DOHH2 (cell line): ENCODE results near the gene CD63.

Source experiments
- EZH2phosphoT487 ChIP-seq: fragments of 200-600 bp; sonication (generic); IDR thresholded peaks from 2 replicates; pipeline ENCODE4 v1.6.1; 2017; ENCODE audit warnings: borderline replicate concordance, mild to moderate bottlenecking, antibody characterized with exemption, low read length, moderate library complexity, mixed read lengths
- TF ChIP-seq, protein P1 (sequence below): fragments of 200-600 bp; sonication (generic); IDR thresholded peaks from one replicate; pipeline ENCODE4 v1.5.1; 2014; ENCODE audit warnings: antibody characterized with exemption, mild to moderate bottlenecking, low read depth, low read length; ENCODE audit not compliant: poor library complexity, severe bottlenecking

DNA sequence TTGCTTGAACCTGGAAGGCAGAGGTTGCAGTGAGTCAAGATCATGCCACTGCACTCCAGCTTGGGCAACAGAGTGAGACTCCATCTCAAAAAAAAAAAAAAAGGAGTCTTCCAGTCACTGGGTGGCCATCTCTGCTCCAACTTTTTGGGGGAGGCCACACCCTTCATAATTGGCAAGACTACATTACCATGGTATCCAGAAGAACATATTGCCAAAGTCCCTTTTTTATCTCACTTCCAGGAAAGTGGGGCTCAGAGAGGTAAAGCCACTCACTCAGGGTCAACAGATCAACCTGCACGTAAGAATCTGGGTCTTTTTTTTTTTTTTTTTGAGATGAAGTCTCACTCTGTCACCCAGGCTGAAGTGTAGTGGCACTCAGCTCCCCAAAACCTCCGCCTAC is 5.0 kb upstream of the CD63 start:
- TF ChIP-seq, protein P1, sequence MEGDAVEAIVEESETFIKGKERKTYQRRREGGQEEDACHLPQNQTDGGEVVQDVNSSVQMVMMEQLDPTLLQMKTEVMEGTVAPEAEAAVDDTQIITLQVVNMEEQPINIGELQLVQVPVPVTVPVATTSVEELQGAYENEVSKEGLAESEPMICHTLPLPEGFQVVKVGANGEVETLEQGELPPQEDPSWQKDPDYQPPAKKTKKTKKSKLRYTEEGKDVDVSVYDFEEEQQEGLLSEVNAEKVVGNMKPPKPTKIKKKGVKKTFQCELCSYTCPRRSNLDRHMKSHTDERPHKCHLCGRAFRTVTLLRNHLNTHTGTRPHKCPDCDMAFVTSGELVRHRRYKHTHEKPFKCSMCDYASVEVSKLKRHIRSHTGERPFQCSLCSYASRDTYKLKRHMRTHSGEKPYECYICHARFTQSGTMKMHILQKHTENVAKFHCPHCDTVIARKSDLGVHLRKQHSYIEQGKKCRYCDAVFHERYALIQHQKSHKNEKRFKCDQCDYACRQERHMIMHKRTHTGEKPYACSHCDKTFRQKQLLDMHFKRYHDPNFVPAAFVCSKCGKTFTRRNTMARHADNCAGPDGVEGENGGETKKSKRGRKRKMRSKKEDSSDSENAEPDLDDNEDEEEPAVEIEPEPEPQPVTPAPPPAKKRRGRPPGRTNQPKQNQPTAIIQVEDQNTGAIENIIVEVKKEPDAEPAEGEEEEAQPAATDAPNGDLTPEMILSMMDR, result no peak
- TF ChIP-seq EZH2phosphoT487, result no peak
